DMS79 treated with DMSO at 0.1 percent for 48 hours (cell line): ENCODE measurements around the gene WDR11.

ENCODE experiments used
- DNase-seq: peaks from one replicate; lab custom pipeline; 2025; lab: John Stamatoyannopoulos, UW

The WDR11 gene

GRCh38 chr10:120944586-120945125 is 93.5 kb downstream of the WDR11 start:
- DNase-seq = no peak

GRCh38 chr10:120945182-120945581 is 94.0 kb downstream of the WDR11 start:
- no peak for DNase-seq

- no peak for DNase-seq
These were observed 94.7 kb downstream of the WDR11 start for GRCh38 chr10:120945801-120946302.

- DNase-seq = no peak
These were observed 95.3 kb downstream of the WDR11 start for GRCh38 chr10:120946497-120946896.

- no peak for DNase-seq
These were observed 97.9 kb downstream of the WDR11 start for GRCh38 chr10:120948889-120949608.

GRCh38 chr10:120949609-120950031 is 98.5 kb downstream of the WDR11 start:
- DNase-seq = no peak

GRCh38 chr10:120950051-120950561 is 98.9 kb downstream of the WDR11 start:
- DNase-seq = no peak

GRCh38 chr10:120951288-120951687 is 100.1 kb downstream of the WDR11 start:
- no peak for DNase-seq

- no peak for DNase-seq
These were observed 102.7 kb downstream of the WDR11 start for GRCh38 chr10:120953897-120954296.
